GM18870 (cell line): ENCODE measurements around the gene TIMELESS.
A peak's percentile ranks its signal among the peaks of the same experiment; 100 is the strongest.
"Not testable (repeated sequence)": the region's sequence is repeated elsewhere in the genome, so short reads cannot be mapped to it uniquely, and the experiment has no call there.

Experiments used
- ATAC-seq: cut with Tn5 transposase; IDR thresholded peaks from one replicate; pipeline ENCODE4 v1.9.1; 2021; ENCODE audit warnings: moderate library complexity; ENCODE audit not compliant: unreplicated experiment

TIMELESS gene

GRCh38 chr12:56410768-56411167 is 38.5 kb downstream of the TIMELESS start:
- ATAC-seq, result no peak

GRCh38 chr12:56408799-56409417 is 40.3 kb downstream of the TIMELESS start:
- no peak for ATAC-seq

GRCh38 chr12:56404227-56404626 is 45.0 kb downstream of the TIMELESS start:
- not testable (repeated sequence) for ATAC-seq

GRCh38 chr12:56401612-56402011 is 47.6 kb downstream of the TIMELESS start:
- ATAC-seq, result not testable (repeated sequence)

- ATAC-seq, result not testable (repeated sequence)
Measured at GRCh38 chr12:56401125-56401524, 48.1 kb downstream of the TIMELESS start.

GRCh38 chr12:56399466-56399865 is 49.8 kb downstream of the TIMELESS start:
- ATAC-seq, result not testable (repeated sequence)

GRCh38 chr12:56398324-56398723 is 50.9 kb downstream of the TIMELESS start:
- no peak for ATAC-seq

- ATAC-seq, result no peak
Measured at GRCh38 chr12:56392331-56392730, 56.9 kb downstream of the TIMELESS start.

GRCh38 chr12:56391721-56392120 is 57.5 kb downstream of the TIMELESS start:
- ATAC-seq, result no peak

- no peak for ATAC-seq
Measured at GRCh38 chr12:56389412-56389811, 59.8 kb downstream of the TIMELESS start.

GRCh38 chr12:56387152-56387736 is 62.0 kb downstream of the TIMELESS start:
- no peak for ATAC-seq

- ATAC-seq, result no peak
Measured at GRCh38 chr12:56385873-56386272, 63.4 kb downstream of the TIMELESS start.

- ATAC-seq, result no peak
Measured at GRCh38 chr12:56382611-56383010, 66.6 kb downstream of the TIMELESS start.

GRCh38 chr12:56377989-56378316 is 71.3 kb downstream of the TIMELESS start:
- no peak for ATAC-seq

GRCh38 chr12:56377310-56377988 is 71.8 kb downstream of the TIMELESS start:
- no peak for ATAC-seq

- ATAC-seq, result peak; percentile 66
Measured at GRCh38 chr12:56375598-56376434, 73.4 kb downstream of the TIMELESS start.

- ATAC-seq, result peak; percentile 7
Measured at GRCh38 chr12:56374726-56375597, 74.3 kb downstream of the TIMELESS start.

- ATAC-seq, result no peak
Measured at GRCh38 chr12:56373515-56373914, 75.7 kb downstream of the TIMELESS start.

- no peak for ATAC-seq
Measured at GRCh38 chr12:56366948-56367347, 82.3 kb downstream of the TIMELESS start.
